ENCODE results near the gene BASP1.
"Not testable (repeated sequence)": the region's sequence is repeated elsewhere in the genome, so short reads cannot be mapped to it uniquely, and the experiment has no call there.

The BASP1 gene

DNA sequence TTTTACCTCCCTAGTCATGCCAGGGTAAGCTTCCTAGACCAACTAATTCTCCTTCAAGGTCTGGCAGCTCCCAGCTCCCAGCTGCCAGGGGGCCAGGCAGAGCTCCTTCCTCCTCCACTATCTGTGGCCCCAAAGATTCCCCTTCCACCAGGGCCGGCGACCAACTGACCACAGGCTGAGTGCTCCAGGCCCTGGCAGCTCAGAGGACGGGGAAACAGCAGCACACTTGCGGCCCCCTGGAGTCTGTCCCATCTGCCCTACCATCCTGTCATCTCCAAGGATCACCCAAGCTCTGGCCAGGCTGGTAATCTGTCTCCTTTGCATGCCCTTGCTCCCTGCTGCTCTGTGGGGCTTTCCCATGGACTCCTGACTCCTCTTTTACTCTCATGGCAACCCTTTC lies 31.2 kb upstream of the BASP1 start:
- TF ChIP-seq, protein P1, sequence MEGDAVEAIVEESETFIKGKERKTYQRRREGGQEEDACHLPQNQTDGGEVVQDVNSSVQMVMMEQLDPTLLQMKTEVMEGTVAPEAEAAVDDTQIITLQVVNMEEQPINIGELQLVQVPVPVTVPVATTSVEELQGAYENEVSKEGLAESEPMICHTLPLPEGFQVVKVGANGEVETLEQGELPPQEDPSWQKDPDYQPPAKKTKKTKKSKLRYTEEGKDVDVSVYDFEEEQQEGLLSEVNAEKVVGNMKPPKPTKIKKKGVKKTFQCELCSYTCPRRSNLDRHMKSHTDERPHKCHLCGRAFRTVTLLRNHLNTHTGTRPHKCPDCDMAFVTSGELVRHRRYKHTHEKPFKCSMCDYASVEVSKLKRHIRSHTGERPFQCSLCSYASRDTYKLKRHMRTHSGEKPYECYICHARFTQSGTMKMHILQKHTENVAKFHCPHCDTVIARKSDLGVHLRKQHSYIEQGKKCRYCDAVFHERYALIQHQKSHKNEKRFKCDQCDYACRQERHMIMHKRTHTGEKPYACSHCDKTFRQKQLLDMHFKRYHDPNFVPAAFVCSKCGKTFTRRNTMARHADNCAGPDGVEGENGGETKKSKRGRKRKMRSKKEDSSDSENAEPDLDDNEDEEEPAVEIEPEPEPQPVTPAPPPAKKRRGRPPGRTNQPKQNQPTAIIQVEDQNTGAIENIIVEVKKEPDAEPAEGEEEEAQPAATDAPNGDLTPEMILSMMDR (conservative IDR thresholded peaks at IDR 0.05): no peak
- no peak overlapping the region for H3K27ac ChIP-seq

DNA sequence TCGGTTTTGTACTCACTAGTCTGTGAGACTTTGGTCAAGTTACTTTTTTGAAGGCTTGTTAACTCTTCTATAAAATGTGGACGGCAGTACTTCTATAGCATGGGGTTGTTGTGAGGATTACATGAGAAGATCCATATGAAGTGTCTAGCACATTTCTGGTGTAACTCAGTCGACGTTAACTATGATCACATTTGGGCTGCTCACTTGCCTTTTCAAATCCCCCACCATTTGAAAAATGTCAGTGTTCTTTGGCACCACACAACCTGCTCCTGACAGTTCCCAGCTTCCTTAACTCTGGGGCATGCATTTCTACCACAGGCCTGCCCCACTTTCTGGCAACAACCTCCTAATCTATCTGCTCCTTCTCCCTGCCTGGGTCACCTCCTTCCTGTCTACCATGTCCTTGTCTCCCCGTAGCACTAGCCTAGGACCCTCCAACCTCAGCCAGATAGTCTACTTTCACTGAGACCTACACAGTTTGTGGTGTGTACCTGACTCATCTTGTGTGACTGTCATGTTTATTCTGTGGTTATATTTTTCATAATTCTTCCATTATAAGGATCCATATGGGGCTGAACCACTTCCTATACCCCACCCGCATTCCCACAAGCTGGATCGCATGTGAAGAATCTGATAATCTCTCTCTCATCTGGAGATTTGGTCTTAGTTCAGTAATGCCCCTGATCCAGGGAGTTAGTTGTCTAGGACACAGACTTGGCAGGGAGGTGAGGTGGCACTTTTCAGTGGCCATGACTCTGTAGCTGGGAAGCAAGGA lies 30.2 kb upstream of the BASP1 start:
- H3K27ac ChIP-seq: no peak overlapping the region
- TF ChIP-seq, protein P1 (conservative IDR thresholded peaks at IDR 0.05): no peak

DNA sequence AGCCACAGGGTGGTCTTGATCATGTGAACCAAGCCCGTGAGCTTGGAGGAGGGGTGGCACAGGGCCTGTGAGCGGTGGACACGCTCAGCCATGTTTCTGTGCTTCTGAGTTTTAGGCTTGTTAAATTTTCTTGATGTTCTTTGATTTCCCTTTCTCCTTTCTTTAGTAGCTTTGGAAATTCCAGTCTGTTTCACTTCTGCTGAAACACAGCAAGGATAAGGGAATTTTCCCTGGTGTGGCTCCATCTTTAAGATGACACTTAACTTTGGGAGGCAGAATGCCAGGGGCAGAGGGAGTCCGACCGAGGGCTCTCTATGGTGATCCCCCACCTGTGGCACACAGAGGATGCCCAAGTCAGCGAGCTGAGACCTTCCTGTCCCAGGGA lies 29.7 kb upstream of the BASP1 start:
- no peak overlapping the region for H3K27ac ChIP-seq
- TF ChIP-seq, protein P1 (conservative IDR thresholded peaks at IDR 0.05): no peak

DNA sequence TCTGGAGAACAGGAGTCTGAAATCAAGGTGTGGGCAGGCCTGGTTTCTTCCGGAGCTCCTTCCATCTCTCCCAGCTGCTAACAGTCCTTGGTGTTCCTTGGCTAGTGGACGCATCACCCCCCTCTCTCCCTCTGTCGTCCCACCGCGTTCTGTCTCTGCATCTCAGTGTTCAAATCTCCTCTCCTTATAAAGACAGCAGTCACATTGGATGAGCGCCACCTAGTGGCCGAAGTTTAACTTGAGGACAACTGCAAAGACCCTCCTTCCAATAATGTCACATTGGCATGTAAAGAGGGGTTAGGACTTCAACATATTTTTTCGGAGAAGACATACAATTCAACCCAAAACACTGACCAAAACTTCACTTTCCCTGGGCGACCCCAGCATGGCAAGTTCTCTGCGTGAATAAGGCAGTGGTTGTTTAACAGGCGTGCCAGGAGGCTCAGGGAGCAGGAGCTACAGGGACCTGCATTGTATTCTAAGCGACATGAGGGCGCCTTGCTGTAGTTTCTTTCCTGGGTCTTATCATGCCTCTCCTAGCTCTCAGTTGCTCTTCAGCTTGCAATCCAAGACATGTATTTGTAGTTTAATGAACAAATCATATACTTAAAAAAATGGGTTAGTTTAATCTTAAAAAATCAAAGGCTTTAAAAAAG lies 27.9 kb upstream of the BASP1 start:
- peak overlapping the region; percentile 15; the same call in 1 of the 2 replicates for H3K27ac ChIP-seq
- TF ChIP-seq, protein P1 (conservative IDR thresholded peaks at IDR 0.05): peak; percentile 85

DNA sequence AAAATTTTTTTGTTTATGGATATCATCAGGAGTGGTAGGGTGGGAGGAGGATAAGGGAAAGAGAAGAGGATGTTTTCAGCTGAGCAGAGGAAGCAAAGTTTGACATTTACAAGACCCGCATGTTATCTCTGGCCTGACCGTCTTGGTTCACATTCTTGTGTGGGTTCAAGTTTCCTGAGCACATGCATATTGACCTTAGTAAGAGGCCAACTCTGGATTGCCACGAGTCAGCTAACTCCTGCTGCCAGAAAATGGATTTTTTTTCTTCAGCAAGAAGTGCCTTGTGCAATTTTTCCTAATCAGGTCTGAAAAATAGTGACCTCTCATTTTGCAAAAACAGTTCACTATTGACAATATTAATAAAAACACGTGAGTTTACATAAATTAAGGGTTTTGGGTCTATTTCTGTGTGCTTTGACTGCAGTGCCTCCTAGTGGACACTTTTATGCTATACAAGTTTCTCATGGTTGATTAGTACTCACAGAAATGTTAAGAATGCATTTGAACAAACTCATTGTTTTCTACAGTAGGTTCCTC lies 27.1 kb upstream of the BASP1 start:
- H3K27ac ChIP-seq: peak overlapping the region; percentile 15; the same call in 1 of the 2 replicates
- TF ChIP-seq, protein P1 (conservative IDR thresholded peaks at IDR 0.05): peak; percentile 91

DNA sequence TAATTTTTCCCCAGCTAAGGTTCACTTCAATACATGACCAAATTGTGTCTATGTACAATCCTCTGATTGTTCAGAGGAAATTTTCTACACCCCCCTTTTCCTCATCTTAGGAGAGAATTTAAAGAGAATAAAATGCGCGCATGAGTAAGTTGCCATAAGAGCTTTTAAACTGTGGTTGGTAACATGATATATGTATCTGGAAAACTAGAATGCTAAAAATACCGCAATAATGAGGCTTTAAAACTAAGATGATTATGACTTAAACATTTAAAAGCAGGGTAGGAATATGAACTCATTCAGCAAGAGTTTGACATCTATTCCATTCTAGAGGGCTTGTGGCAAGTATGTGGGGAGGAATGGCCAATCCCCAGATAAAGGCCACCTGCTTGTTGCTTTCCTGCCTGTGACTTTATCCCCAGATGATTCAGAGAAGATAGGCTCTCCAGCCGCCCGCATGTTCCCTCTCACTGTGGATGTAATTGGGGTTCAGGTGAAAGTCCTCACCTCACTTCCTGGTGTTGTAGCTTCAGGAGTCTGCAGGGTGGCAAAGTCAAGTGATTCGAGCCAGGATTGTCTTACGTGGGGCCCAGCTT lies 26.5 kb upstream of the BASP1 start:
- TF ChIP-seq, protein P1 (conservative IDR thresholded peaks at IDR 0.05): peak; percentile 59
- H3K27ac ChIP-seq: no peak overlapping the region

DNA sequence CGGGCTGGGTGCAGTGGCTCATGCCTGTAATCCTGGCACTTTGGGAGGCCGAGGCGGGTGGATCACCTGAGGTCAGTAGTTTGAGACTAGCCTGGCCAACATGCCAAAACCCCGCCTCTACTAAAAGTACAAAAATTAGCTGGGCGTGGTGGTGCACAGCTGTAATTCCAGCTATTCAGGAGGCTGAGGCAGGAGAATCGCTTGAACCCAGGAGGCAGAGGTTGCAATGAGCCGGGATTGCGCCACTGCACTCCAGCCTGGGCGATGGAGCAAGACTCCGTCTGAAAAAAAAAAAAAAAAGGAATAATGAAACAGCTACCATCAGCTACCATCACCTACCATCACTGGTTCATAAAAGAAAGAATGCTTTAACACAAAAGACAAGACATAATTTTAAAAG lies 25.9 kb upstream of the BASP1 start:
- H3K27ac ChIP-seq: not testable (repeated sequence)

All from VCaP (cell line).